HCT116 (cell line): ENCODE data around the gene TCEA2. TPM values are rescaled to one million over a fixed set of nuclear protein-coding genes. Genes with fewer than 3 reads are reported as not detected.

ENCODE experiments used
- ATAC-seq: fragments of 200-7000 bp; cut with Tn5 transposase; 2 replicates; pipeline ENCODE4 v1.9.1; 2020; ENCODE audit warnings: mild to moderate bottlenecking, moderate library complexity
- BruUV-seq: library from RNA; stranded (reverse); fragments of 400-500 nt; replicated peaks from 2 replicates; lab custom pipeline; 2021; lab: Mats Ljungman, UMichigan
- CTCF ChIA-PET: fragments of 300-600 bp; sonication (Branson Sonifier 250); formaldehyde crosslinking; loops from one replicate; lab custom pipeline; 2021; ENCODE audit warnings: antibody characterized with exemption; lab: Charles Lee
- POLR2A ChIA-PET: fragments of 300-600, 350-600 bp; sonication (Branson Sonifier 250); formaldehyde crosslinking; loops from one replicate; lab custom pipeline; 2021; ENCODE audit warnings: antibody characterized with exemption; lab: Charles Lee
- RAD21 ChIA-PET, 2 experiments: fragments of 300-600 bp; sonication (Branson Sonifier 250); formaldehyde crosslinking; loops; one replicate each; lab custom pipeline; 2023; ENCODE audit warnings: low total read pairs in 2 of 2; ENCODE audit not compliant: uncharacterized antibody in 2 of 2, unreplicated experiment in 2 of 2, low non-redundant PET in 1 of 2; lab: Charles Lee
- DNase-seq: peaks from one replicate; pipeline ENCODE4 v3.0.0-alpha.2; 2010; ENCODE audit warnings: low read depth, low spot score
- H2AFZ ChIP-seq: fragments of 200-600 bp; shearing (Covaris generic), sonication (generic); 2 replicates; pipeline ENCODE4 v1.6.1; 2017; ENCODE audit warnings: low read depth, mixed run types, mixed read lengths, antibody characterized with exemption, low read length; ENCODE audit not compliant: poor library complexity, severe bottlenecking
- H3K27ac ChIP-seq: 2 replicates; pipeline ENCODE4 v1.5.1; 2012; ENCODE audit warnings: low read depth, low read length
- H3K27me3 ChIP-seq: fragments of 200-600 bp; sonication (generic); 2 replicates; pipeline ENCODE4 v1.6.1; 2016; ENCODE audit warnings: mixed run types, low read length, mixed read lengths; ENCODE audit not compliant: insufficient read depth
- H3K36me3 ChIP-seq, 2 experiments: fragments of 200-500 bp in 1 of 2; fragments of 200-600 bp in 1 of 2; sonication (Bioruptor generic) in 1 of 2; sonication (generic) in 1 of 2; 2 replicates each; pipeline versions ENCODE4 v1.5.1 to v1.6.1; 2014 to 2016; ENCODE audit warnings: low read length in 2 of 2, inconsistent platforms in 1 of 2, mixed read lengths in 1 of 2, mixed run types in 1 of 2; ENCODE audit not compliant: insufficient read depth in 2 of 2, control insufficient read depth in 1 of 2
- H3K4me1 ChIP-seq, 2 experiments: fragments of 200-600 bp in 1 of 2; sonication (generic) in 1 of 2; 2 replicates each; pipeline versions ENCODE4 v1.5.1 to v1.6.1; 2012 to 2017; ENCODE audit warnings: low read length in 2 of 2, inconsistent platforms in 1 of 2, mild to moderate bottlenecking in 1 of 2, mixed read lengths in 1 of 2, mixed run types in 1 of 2, moderate library complexity in 1 of 2; ENCODE audit not compliant: insufficient read depth in 2 of 2, control insufficient read depth in 1 of 2
- H3K4me2 ChIP-seq: fragments of 200-600 bp; sonication (generic); 2 replicates; pipeline ENCODE4 v1.6.1; 2017; ENCODE audit warnings: mixed run types, low read length, mixed read lengths
- H3K4me3 ChIP-seq, 2 experiments: fragments of 200-600 bp in 1 of 2; sonication (generic) in 1 of 2; replicated peaks in 1 of 2; 2 replicates each; pipeline ENCODE4 v1.5.1; 2011 to 2016; ENCODE audit warnings: low read length in 2 of 2, control low read depth in 1 of 2, low read depth in 1 of 2, mild to moderate bottlenecking in 1 of 2, mixed read lengths in 1 of 2, mixed run types in 1 of 2
- H3K79me2 ChIP-seq: fragments of 200-600 bp; sonication (generic); 2 replicates; pipeline ENCODE4 v1.6.1; 2017; ENCODE audit warnings: mild to moderate bottlenecking, mixed run types, low read length, moderate library complexity, mixed read lengths; ENCODE audit not compliant: insufficient read depth
- H3K9ac ChIP-seq: fragments of 200-600 bp; sonication (generic); 2 replicates; pipeline ENCODE4 v1.6.1; 2016; ENCODE audit warnings: low read length, mixed read lengths
- H3K9me2 ChIP-seq: fragments of 200-600 bp; sonication (generic), shearing (Covaris generic); 2 replicates; pipeline ENCODE4 v1.6.1; 2017; ENCODE audit warnings: mixed run types, mild to moderate bottlenecking, moderate library complexity; ENCODE audit not compliant: insufficient read depth
- H3K9me3 ChIP-seq, 2 experiments: fragments of 200-500 bp in 1 of 2; fragments of 200-600 bp in 1 of 2; sonication (Bioruptor generic) in 1 of 2; sonication (generic) in 1 of 2; 2 replicates each; pipeline ENCODE4 v1.6.1; 2014 to 2017; ENCODE audit warnings: low read length in 2 of 2, mixed read lengths in 2 of 2, inconsistent platforms in 1 of 2, low read depth in 1 of 2, mild to moderate bottlenecking in 1 of 2, mixed run types in 1 of 2, moderate library complexity in 1 of 2; ENCODE audit not compliant: control insufficient read depth in 1 of 2, insufficient read depth in 1 of 2
- H4K20me1 ChIP-seq: fragments of 200-600 bp; sonication (generic), shearing (Covaris generic); 2 replicates; pipeline ENCODE4 v1.6.1; 2017; ENCODE audit warnings: mixed run types, mild to moderate bottlenecking, moderate library complexity; ENCODE audit not compliant: insufficient read depth
- ATF3 ChIP-seq: IDR thresholded peaks from 2 replicates; pipeline ENCODE4 v1.6.1; 2012
- EGR1 ChIP-seq: IDR thresholded peaks from 2 replicates; pipeline ENCODE4 v1.6.1; 2012; ENCODE audit warnings: low read depth
- EZH2phosphoT487 ChIP-seq: fragments of 200-600 bp; IDR thresholded peaks from 2 replicates; pipeline ENCODE4 v1.6.1; 2018; ENCODE audit warnings: antibody characterized with exemption, borderline replicate concordance
- TCF7L2 ChIP-seq: IDR thresholded peaks from 2 replicates; pipeline ENCODE4 v1.7.0; 2011; ENCODE audit warnings: borderline replicate concordance, inconsistent platforms; ENCODE audit not compliant: insufficient read depth, insufficient read length; ENCODE audit errors: extremely low read depth
- intact Hi-C: fragments of 100-400 bp; cut with micrococcal nuclease; formaldehyde crosslinking; loops from 2 replicates; pipeline ENCODE4 v1.10.0; 2022
- total RNA-seq: library from RNA; stranded (reverse); gene quantifications from one replicate; pipeline ENCODE4 v1.2.1, GENCODE V29; 2021; ENCODE audit not compliant: unreplicated experiment
- TF ChIP-seq, protein P1 (sequence below): IDR thresholded peaks from 2 replicates; pipeline ENCODE4 v1.6.1; 2011; ENCODE audit warnings: mild to moderate bottlenecking, low read length, moderate library complexity; ENCODE audit not compliant: insufficient replicate concordance; ENCODE audit errors: extremely low read depth
- TF ChIP-seq, protein P2 (sequence below): IDR thresholded peaks from 2 replicates; pipeline ENCODE4 v1.6.1; 2012; ENCODE audit warnings: low read depth

The TCEA2 gene
- total RNA-seq, 1 experiment from 2014 or later: 29.7 TPM

DNA sequence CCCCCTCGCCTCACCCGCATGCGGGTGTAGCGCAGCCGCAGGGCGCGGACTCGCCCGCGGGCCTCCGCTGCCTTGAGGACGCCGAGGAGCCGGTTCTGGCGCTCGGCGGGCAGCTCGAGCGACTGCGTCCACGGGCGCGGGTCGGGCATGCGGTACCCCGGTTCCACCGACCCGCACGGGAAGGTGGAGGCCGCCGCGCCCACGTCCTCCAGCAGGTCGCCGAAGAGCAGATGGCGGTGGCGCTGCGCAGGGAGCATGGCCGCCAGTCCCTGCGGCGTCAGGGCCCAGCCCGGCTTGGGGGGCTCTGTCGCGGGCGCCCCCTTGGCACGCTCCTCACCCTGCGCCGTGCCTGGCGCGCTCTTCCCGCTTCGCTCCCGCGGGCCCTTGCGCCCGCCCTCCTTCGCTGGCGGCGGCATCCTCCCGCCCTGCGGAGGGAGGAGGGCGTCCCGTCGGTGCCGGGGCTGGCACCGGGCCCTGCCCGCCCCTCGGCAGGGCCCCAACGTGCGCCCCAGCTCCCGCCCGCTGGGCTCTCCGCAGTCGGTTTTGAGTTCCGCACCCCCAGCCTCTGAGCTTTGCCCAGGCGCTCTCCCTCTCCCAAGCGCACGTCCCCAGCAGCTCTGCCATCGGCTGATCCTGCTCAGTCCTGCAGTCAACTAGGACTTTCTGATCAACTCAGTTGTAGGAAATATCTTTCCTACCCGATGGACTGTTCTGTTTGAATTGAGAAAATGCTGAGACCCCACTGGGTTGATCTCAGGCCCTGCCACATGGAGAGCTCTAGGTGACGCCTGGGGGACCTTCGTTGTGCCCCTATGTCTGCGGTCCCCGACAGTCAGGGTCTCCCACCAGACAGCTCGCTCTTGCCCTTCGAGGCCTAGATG, 21.0 kb downstream of the TCEA2 start, which contains the start of gene LKAAEAR1:
TSS of gene LKAAEAR1 (minus strand) at position 595 of the 881 bp plus-strand sequence. CDS start at position 416, 179 bp downstream.
- intact Hi-C loops: no loop called here
- H3K79me2 ChIP-seq: peaks cover 1% of the 10 kb centered on the region; the same call in 1 of the 2 replicates
- ChIA-PET RAD21 (interaction anchor here in 1 of 2 experiments (0.6 kb wide), 1 partner anchor 41 kb away, joined by 4 read pairs; no protein-coding TSS in a partner anchor), POLR2A (no interaction called here), CTCF (interaction anchor here (1.0 to 1.6 kb wide), 3 partner anchors 14 to 37 kb away, joined by 3 to 5 read pairs (median 4); no protein-coding TSS in a partner anchor)
- H3K27ac ChIP-seq: no peak within 1 kb of the TSS
- no peak for ATAC-seq
- H3K4me3 ChIP-seq: peak within 1 kb of the TSS; percentile 17 to 20; a peak in 1 of 4 replicates
- H3K9me2 ChIP-seq: no peaks in the 10 kb centered on the region
- no TSS peak for BruUV-seq
- H2AFZ ChIP-seq: no peak within 1 kb of the TSS
- no peaks in the 10 kb centered on the region for H3K27me3 ChIP-seq
- H3K9me3 ChIP-seq: peaks cover 6% of the 10 kb centered on the region in 2 experiments; a peak in 2 of 4 replicates
- no peaks in the 10 kb centered on the region for H4K20me1 ChIP-seq
- H3K9ac ChIP-seq: no peak within 1 kb of the TSS
- H3K4me2 ChIP-seq: peak within 1 kb of the TSS; percentile 64
- DNase-seq: no peak
- peaks cover 5 to 9% of the 10 kb centered on the region in 2 experiments; a peak in 2 of 4 replicates for H3K4me1 ChIP-seq
- no peaks in the 10 kb centered on the region for H3K36me3 ChIP-seq
- TF ChIP-seq ATF3: no peak

- no TSS peak for BruUV-seq
- Histone ChIP-seq H3K9me2 (no peaks in the 10 kb centered on the region), H3K4me2 (no peak overlapping the region), H3K79me2 (no peaks in the 10 kb centered on the region), H3K36me3 (no peaks in the 10 kb centered on the region), H3K27ac (no peak overlapping the region), H3K4me3 (no peak overlapping the region), H3K4me1 (peaks cover 5 to 7% of the 10 kb centered on the region in 2 experiments; a peak in 2 of 4 replicates), H4K20me1 (no peaks in the 10 kb centered on the region), H2AFZ (no peak overlapping the region), H3K9me3 (peaks cover 6% of the 10 kb centered on the region in 2 experiments; a peak in 2 of 4 replicates), H3K27me3 (no peaks in the 10 kb centered on the region), H3K9ac (no peak overlapping the region)
- no peak for DNase-seq
- intact Hi-C loops: no loop called here
- ChIA-PET POLR2A (no interaction called here), CTCF (interaction anchor here (1.6 kb wide), 1 partner anchor 15 kb away, joined by 3 read pairs; no protein-coding TSS in a partner anchor), RAD21 (no interaction called here)
- ATAC-seq: no peak
- TF ChIP-seq, protein P1, sequence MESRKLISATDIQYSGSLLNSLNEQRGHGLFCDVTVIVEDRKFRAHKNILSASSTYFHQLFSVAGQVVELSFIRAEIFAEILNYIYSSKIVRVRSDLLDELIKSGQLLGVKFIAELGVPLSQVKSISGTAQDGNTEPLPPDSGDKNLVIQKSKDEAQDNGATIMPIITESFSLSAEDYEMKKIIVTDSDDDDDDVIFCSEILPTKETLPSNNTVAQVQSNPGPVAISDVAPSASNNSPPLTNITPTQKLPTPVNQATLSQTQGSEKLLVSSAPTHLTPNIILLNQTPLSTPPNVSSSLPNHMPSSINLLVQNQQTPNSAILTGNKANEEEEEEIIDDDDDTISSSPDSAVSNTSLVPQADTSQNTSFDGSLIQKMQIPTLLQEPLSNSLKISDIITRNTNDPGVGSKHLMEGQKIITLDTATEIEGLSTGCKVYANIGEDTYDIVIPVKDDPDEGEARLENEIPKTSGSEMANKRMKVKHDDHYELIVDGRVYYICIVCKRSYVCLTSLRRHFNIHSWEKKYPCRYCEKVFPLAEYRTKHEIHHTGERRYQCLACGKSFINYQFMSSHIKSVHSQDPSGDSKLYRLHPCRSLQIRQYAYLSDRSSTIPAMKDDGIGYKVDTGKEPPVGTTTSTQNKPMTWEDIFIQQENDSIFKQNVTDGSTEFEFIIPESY: no peak
- TF ChIP-seq EZH2phosphoT487: no peak
- TF ChIP-seq TCF7L2: no peak
- TF ChIP-seq EGR1: no peak
- TF ChIP-seq, protein P2, sequence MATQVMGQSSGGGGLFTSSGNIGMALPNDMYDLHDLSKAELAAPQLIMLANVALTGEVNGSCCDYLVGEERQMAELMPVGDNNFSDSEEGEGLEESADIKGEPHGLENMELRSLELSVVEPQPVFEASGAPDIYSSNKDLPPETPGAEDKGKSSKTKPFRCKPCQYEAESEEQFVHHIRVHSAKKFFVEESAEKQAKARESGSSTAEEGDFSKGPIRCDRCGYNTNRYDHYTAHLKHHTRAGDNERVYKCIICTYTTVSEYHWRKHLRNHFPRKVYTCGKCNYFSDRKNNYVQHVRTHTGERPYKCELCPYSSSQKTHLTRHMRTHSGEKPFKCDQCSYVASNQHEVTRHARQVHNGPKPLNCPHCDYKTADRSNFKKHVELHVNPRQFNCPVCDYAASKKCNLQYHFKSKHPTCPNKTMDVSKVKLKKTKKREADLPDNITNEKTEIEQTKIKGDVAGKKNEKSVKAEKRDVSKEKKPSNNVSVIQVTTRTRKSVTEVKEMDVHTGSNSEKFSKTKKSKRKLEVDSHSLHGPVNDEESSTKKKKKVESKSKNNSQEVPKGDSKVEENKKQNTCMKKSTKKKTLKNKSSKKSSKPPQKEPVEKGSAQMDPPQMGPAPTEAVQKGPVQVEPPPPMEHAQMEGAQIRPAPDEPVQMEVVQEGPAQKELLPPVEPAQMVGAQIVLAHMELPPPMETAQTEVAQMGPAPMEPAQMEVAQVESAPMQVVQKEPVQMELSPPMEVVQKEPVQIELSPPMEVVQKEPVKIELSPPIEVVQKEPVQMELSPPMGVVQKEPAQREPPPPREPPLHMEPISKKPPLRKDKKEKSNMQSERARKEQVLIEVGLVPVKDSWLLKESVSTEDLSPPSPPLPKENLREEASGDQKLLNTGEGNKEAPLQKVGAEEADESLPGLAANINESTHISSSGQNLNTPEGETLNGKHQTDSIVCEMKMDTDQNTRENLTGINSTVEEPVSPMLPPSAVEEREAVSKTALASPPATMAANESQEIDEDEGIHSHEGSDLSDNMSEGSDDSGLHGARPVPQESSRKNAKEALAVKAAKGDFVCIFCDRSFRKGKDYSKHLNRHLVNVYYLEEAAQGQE: no peak
These were observed 21.7 kb downstream of the TCEA2 start for GRCh38 chr20:64084685-64085152.
